Keratinocyte (primary cell): ENCODE data around the gene MYBPC3.

Source experiments
- CTCF ChIP-seq, 3 experiments: IDR thresholded peaks in 1 of 3; conservative IDR thresholded peaks in 1 of 3; optimal IDR thresholded peaks in 1 of 3; 2 replicates in 2 of 3; 3 replicates in 1 of 3; pipeline versions ENCODE3 to v1.5.1; 2011; ENCODE audit warnings: low read length in 3 of 3, mild to moderate bottlenecking in 3 of 3, moderate library complexity in 2 of 3, control low read depth in 1 of 3, inconsistent platforms in 1 of 3; ENCODE audit not compliant: insufficient read depth in 2 of 3; ENCODE audit errors: extremely low read depth in 1 of 3
- EZH2 ChIP-seq: IDR thresholded peaks from one replicate; pipeline ENCODE4 v1.6.1; 2012; ENCODE audit warnings: inconsistent platforms, mild to moderate bottlenecking, low read length, moderate library complexity

GRCh38 chr11:47398551-47398950 lies 46.0 kb upstream of the MYBPC3 start:
- TF ChIP-seq CTCF (optimal IDR thresholded peaks at IDR 0.05 in 1 of 3, IDR thresholded peaks at IDR 0.05 in 1 of 3, conservative IDR thresholded peaks at IDR 0.05 in 1 of 3; ENCODE audit: extremely low read depth in 1 of 3, insufficient read depth in 2 of 3, low read length in 3 of 3) (no peak), EZH2 (no peak)
